ENCODE measurements around the gene MBP. TPM values are rescaled to one million over a fixed set of nuclear protein-coding genes. Genes with fewer than 3 reads are reported as not detected.
A peak's percentile ranks its signal among the peaks of the same experiment; 100 is the strongest.

The MBP gene
- total RNA-seq, 1 donor from 2014 or later = 2.0 TPM

DNA sequence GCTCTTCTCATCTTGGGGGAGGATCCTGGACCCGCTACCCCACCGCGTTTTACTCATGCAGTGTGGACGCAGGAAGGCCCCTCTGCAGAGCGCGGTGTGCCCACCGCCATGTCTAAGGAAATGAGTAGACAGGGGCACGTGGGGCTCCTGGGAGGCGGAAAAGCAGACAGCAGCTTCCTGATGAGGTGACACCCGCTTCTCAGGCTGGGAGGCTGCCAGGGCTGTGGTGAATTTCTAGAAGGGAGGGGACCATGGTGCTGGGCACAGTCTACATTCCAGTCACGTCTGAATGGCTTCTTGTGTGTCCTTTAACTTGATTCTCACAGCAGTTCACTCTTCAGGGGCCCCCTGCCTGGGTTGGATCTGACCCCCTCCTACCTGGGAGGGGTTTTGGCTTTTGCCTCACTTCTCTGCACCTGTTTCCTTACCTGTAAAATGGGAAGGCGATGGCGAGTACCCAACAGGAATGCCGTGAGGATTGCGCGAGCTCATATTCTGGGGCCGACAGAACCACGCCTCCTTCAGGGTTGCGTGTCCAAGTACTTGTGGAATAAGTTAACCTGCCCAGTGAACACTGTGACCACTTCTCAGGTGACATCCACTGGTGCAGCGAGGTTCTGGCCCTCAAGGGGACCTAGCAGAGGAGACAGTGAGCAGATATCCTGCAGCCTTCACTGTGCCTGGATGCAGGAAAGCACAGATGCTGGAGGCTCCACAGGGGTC lies 32.3 kb upstream of the MBP start:
- Mint-ChIP-seq H3K27ac (ENCODE audit: unreplicated experiment) (peak overlapping the region; percentile 40), H3K4me1 (peaks cover 29% of the 10 kb centered on the region), H3K36me3 (ENCODE audit: low read depth) (no peaks in the 10 kb centered on the region), H3K9me3 (no peaks in the 10 kb centered on the region), H3K27me3 (ENCODE audit: low read depth) (peaks cover 9% of the 10 kb centered on the region), H3K4me3 (no peak overlapping the region)
- TF ChIP-seq CTCF (conservative IDR thresholded peaks at IDR 0.05) = no peak
- no peak for DNase-seq (ENCODE audit: low read depth, low spot score)

GRCh38 chr18:77164026-77164425 lies 31.4 kb upstream of the MBP start:
- H3K9me3 Mint-ChIP-seq = no peaks in the 10 kb centered on the region
- no peak for DNase-seq (ENCODE audit: low read depth, low spot score)

DNA sequence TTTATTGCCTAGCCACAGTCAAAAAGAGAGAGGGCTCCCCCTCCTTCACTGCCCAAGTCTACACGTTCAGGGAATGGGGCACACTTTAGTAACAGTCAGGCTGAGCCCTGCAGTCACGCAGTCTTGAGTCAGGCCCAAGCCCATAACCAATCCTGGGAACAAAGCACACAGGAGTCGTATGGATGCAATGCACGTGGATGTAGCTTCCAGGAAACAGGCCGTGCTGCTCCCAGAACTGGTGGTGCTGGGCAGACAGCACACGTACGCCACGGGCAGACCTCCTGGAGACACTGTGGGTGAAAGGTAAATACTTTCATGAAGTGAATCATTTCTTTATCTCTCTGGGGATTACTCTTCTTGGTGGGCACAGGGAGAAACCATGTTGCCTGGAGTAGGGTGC lies 30.0 kb upstream of the MBP start:
- H3K27ac Mint-ChIP-seq (ENCODE audit: unreplicated experiment) = no peak overlapping the region
- H3K4me3 Mint-ChIP-seq = no peak overlapping the region
- H3K4me1 Mint-ChIP-seq = peaks cover 33% of the 10 kb centered on the region
- H3K36me3 Mint-ChIP-seq (ENCODE audit: low read depth) = no peaks in the 10 kb centered on the region
- no peak for DNase-seq (ENCODE audit: low read depth, low spot score)
- H3K9me3 Mint-ChIP-seq = no peaks in the 10 kb centered on the region
- no peak for TF ChIP-seq CTCF (conservative IDR thresholded peaks at IDR 0.05)
- peaks cover 9% of the 10 kb centered on the region for H3K27me3 Mint-ChIP-seq (ENCODE audit: low read depth)

More at GRCh38 chr18:77164026-77164425, 31.4 kb upstream of the MBP start:
- Mint-ChIP-seq H3K36me3 (ENCODE audit: low read depth) (no peaks in the 10 kb centered on the region), H3K27ac (ENCODE audit: unreplicated experiment) (no peak overlapping the region), H3K4me3 (no peak overlapping the region), H3K27me3 (ENCODE audit: low read depth) (peaks cover 9% of the 10 kb centered on the region), H3K4me1 (peaks cover 30% of the 10 kb centered on the region)
- TF ChIP-seq CTCF (conservative IDR thresholded peaks at IDR 0.05) = no peak

- no peak for DNase-seq (ENCODE audit: low read depth, low spot score)
- Mint-ChIP-seq H3K27ac (ENCODE audit: unreplicated experiment) (no peak overlapping the region), H3K36me3 (ENCODE audit: low read depth) (no peaks in the 10 kb centered on the region), H3K27me3 (ENCODE audit: low read depth) (peaks cover 9% of the 10 kb centered on the region), H3K4me3 (no peak overlapping the region), H3K9me3 (no peaks in the 10 kb centered on the region), H3K4me1 (peaks cover 29% of the 10 kb centered on the region)
- no peak for TF ChIP-seq CTCF (conservative IDR thresholded peaks at IDR 0.05)
Observed at GRCh38 chr18:77161961-77162360, 29.4 kb upstream of the MBP start.

- H3K4me1 Mint-ChIP-seq = peaks cover 29% of the 10 kb centered on the region
Observed at GRCh38 chr18:77161383-77161782, 28.8 kb upstream of the MBP start.

More at GRCh38 chr18:77161383-77161782, 28.8 kb upstream of the MBP start:
- Mint-ChIP-seq H3K27ac (ENCODE audit: unreplicated experiment) (no peak overlapping the region), H3K27me3 (ENCODE audit: low read depth) (peaks cover 9% of the 10 kb centered on the region), H3K36me3 (ENCODE audit: low read depth) (no peaks in the 10 kb centered on the region), H3K4me3 (no peak overlapping the region), H3K9me3 (no peaks in the 10 kb centered on the region)
- DNase-seq (ENCODE audit: low read depth, low spot score) = no peak
- TF ChIP-seq CTCF (conservative IDR thresholded peaks at IDR 0.05) = no peak
